ENCODE measurements around the gene SSC4D. TPM values are rescaled to one million over a fixed set of nuclear protein-coding genes. Genes with fewer than 3 reads are reported as not detected.

SSC4D gene
- total RNA-seq, 1 donor from 2014 or later, result 1.6 TPM

- FAIRE-seq, result no peak
- no peak for DNase-seq (ENCODE audit: low spot score in 2 of 2)
These were observed 52.0 kb downstream of the SSC4D start for GRCh38 chr7:76357475-76358010.

DNA sequence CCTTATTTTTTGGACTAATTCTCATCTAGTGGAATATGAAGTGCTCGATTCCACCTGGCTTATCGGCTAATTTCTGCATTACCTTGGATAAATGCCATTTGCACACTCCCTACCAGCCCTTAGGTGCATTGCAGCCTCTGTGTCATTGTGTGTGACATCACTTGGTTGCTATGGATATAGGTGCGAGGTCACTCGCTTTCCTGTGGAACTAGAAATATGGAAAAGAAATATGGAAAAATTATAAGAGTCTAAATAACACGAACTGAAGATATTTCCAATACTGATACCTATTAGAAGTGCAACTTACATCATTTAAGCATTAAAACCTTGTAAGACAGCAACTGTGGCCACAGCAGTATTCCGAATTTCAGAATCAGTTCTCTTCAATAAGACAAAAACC lies 52.7 kb downstream of the SSC4D start:
- FAIRE-seq (no peak), DNase-seq (ENCODE audit: low spot score in 2 of 2) (no peak)

GRCh38 chr7:76356115-76356514 lies 53.4 kb downstream of the SSC4D start:
- FAIRE-seq, result no peak
- DNase-seq (ENCODE audit: low spot score in 2 of 2), result no peak

DNA sequence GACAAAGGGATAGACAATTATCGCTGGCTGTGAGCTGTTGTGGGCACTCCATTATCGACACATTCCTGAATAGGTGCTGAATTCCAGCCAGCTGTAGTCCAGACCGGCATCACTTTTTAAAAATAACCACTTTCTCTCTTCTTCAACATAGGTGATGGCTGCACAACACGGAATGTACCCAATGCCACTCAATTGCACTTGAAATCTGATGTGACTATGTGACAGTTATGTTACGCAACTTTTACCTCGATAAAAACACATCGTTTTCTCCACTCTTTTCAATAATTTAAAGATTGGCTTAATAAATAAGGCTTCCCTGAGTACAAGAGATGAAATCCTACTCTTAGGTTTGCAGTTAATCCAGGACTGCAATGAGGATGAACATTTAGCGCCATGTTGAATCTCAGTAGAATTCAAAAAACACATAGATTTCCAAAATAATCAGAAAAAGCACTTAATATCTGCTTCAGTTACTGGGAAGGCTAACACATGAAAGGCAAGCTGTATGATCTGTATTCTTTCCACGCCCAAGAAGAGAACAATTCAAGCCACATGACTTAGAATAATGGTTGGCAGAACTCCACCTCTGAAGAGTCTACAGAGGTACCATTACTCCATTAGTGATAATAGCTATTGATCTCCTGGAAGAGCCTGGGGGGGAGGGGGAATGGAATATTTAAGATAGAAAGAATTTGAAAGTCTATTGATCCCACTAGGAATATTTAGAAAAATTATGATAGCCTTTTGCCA lies 54.3 kb downstream of the SSC4D start:
- DNase-seq (ENCODE audit: low spot score in 2 of 2) (no peak), FAIRE-seq (no peak)

DNA sequence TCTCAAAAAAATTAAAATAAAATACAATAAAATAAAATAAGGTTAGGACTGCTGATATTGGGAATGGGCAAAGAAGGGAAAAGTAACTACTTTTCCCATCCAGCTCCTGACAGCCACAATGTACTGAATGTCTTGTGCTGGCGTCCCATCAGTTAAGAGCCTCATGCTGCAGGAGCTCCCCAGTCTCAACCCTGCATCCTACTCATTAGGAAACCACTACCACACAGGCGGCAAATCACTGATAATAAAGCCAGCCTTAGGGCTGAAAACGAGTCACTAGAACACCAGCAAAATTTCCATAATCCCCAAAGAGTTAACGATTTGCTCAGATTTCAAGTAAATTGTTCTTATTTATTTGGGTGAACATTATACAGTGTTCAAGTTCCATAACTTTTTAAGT lies 55.0 kb downstream of the SSC4D start:
- no peak for DNase-seq (ENCODE audit: low spot score in 2 of 2)
- FAIRE-seq, result no peak

GRCh38 chr7:76353744-76354143 lies 55.8 kb downstream of the SSC4D start:
- FAIRE-seq, result no peak

DNA sequence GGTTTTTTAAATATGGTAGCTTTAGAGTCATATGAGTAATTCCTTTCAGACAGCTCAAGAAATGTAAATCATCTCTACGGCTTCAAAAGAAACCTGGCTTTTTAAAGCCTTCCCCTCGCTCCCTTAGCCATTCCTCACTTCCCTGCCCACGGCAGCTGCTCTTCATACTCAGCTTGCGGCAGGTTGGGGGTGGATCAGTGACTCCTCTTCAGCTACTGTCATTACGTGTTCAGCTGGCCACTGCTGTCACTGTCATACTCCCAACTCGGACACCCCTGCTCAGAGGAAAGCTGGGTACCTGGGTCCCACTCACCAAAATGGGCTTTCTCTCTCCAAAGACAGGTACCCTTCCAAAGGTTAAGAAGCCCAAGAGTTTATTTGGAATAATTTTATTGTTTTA lies 57.3 kb downstream of the SSC4D start:
- FAIRE-seq, result no peak
- no peak for DNase-seq (ENCODE audit: low spot score in 2 of 2)

More at GRCh38 chr7:76353744-76354143, 55.8 kb downstream of the SSC4D start:
- no peak for DNase-seq (ENCODE audit: low spot score in 2 of 2)

DNA sequence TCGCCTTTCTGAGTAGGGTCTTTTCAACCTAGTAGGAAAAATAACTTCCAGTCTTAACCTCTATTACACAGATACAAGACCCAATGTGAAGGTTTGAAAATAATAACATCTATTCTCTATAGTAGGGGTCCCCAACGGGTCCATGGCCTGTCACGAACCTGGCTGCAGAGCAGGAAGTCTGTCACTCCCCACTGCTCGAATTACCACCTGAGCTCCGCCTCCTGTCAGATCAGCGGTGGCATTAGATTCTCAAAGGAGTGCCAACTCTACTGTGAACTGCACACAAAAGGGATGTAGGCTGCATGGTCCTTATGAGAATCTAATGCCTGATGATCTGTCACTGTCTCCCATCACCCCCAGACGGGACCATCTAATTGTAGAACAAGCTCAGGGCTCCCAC lies 58.1 kb downstream of the SSC4D start:
- DNase-seq (ENCODE audit: low spot score in 2 of 2), result no peak
- FAIRE-seq, result no peak

GRCh38 chr7:76349313-76349885 lies 60.1 kb downstream of the SSC4D start:
- FAIRE-seq, result no peak

GRCh38 chr7:76347710-76348109 lies 61.8 kb downstream of the SSC4D start:
- DNase-seq (ENCODE audit: low spot score in 2 of 2) (no peak), FAIRE-seq (no peak)

More at GRCh38 chr7:76349313-76349885, 60.1 kb downstream of the SSC4D start:
- DNase-seq (ENCODE audit: low spot score in 2 of 2), result no peak

DNA sequence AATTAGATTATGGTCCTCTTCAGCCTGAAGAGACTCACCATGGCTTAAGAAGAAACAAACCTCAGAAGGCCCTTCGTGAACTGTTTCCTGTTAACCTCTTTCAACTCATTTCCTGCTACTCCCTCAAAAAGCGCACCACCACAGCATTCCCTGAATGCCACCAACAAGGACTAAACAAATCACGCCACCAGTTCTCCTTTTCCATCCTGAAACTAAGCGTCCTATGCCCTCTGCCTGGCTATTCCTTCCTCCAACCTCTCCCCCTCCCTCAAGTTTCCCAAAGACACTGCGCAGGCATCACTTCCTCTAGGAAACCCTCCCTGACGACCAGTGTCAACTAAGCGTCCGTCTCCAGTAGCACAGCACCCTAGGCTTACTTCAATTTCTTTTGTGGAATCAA lies 62.7 kb downstream of the SSC4D start:
- FAIRE-seq (no peak), DNase-seq (ENCODE audit: low spot score in 2 of 2) (no peak)

DNA sequence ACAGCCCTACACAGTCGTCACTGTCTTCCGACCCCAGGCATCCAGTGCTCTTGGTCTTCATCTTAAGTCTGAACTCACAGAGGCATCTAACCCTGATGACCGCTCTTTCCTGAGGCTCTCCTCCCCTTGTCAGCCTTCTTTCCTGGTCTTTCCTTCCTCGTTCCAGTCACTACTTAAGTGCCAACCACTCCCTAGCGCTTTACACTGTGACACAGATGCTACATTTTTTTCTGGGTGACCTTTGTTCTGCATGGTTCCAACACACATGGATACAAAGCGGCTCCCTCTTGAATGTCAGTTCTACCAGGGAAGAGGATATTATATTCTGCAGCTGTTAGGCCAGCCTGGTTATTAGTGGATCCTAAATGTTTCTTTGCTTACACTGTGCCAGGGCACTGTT lies 63.4 kb downstream of the SSC4D start:
- DNase-seq (ENCODE audit: low spot score in 2 of 2) (no peak), FAIRE-seq (no peak)

DNA sequence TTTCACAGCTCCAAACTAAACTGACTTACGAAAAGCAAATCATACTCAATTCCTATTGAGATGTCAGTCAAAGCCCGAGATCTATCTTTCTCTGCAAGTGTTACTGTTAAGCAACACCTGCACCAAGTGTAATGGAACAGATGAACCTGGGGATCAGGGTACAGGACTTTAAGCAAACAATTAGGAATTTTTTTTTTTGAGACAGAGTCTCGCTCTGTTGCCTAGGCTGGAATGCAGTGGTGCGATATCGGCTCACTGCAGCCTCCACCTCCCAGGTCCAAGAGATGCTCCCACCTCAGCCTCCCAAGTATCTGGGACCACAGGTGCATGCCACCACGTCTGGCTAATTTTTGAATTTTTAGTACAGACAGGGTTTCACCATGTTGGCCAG lies 65.6 kb downstream of the SSC4D start:
- FAIRE-seq, result no peak

DNA sequence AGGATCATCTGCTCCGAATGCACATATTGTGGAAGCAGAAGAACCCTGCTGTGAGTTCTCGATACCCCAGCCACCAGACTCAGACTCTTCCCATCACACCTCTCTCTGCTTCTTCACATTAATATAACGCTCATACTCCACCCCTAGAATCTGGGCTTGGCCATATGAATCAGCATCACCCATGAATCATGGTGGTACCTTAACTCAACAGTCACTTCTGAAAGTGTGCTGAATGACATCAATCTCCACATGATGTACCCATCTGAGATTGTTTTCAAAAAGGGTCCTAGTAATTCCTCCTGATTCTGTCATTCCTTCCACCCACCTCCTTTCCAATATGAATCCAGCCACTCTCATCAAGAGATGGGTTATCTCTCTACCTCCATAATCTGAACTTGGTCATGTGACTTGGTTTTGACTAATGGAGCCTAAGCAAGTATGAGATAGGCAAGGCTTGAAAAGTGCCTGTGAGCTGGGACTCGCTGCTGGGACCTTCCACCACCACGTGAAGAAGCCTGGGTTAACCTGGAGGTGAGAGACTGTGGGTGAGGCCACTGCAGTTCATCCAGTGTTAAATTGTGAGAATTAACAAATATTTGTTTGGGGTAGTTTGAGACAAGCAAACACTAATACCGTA lies 66.1 kb downstream of the SSC4D start:
- no peak for FAIRE-seq
- no peak for DNase-seq (ENCODE audit: low spot score in 2 of 2)

More for the DNA sequence above, 65.6 kb downstream of the SSC4D start:
- DNase-seq (ENCODE audit: low spot score in 2 of 2), result no peak

GRCh38 chr7:76342222-76342621 lies 67.3 kb downstream of the SSC4D start:
- FAIRE-seq (no peak), DNase-seq (ENCODE audit: low spot score in 2 of 2) (no peak)

GRCh38 chr7:76340617-76341131 lies 68.8 kb downstream of the SSC4D start:
- FAIRE-seq (no peak), DNase-seq (ENCODE audit: low spot score in 2 of 2) (no peak)

Other genes with a start within 250 kb of the SSC4D start
- 6.1 TPM for gene SRRM3, start 207.8 kb downstream of the SSC4D start, total RNA-seq
- gene HSPB1, start 107.0 kb downstream of the SSC4D start, total RNA-seq, result 2.4 TPM
- gene YWHAG, start 50.7 kb downstream of the SSC4D start, total RNA-seq, result 404 TPM
- 1.2 TPM for gene ZP3, start 15.3 kb upstream of the SSC4D start, total RNA-seq
- 1.6 TPM for gene DTX2, start 52.0 kb upstream of the SSC4D start, total RNA-seq
- gene UPK3B, start 100.9 kb upstream of the SSC4D start, total RNA-seq, result not detected
- 0.41 TPM for gene SPDYE16, start 133.6 kb upstream of the SSC4D start, total RNA-seq
- gene POMZP3, start 217.6 kb upstream of the SSC4D start, total RNA-seq, result 4.5 TPM